Germinal center (tissue), 1 donor: ENCODE results near the gene SLC22A12.
"Not testable (repeated sequence)": the region's sequence is repeated elsewhere in the genome, so short reads cannot be mapped to it uniquely, and the experiment has no call there.

Experiments
- DNase-seq: peaks from one replicate; pipeline ENCODE4 v3.0.0; 2012; ENCODE audit warnings: mixed read lengths, low spot score

SLC22A12 gene

GRCh38 chr11:64590763-64591221 lies at the start of gene SLC22A12:
SLC22A12 (plus strand) TSS chr11:64591220; CDS start chr11:64591557, 337 bp downstream.
- DNase-seq = no peak

- DNase-seq = no peak
These were observed 48.6 kb upstream of the SLC22A12 start for GRCh38 chr11:64542172-64543125.

- no peak for DNase-seq
These were observed 47.2 kb upstream of the SLC22A12 start for GRCh38 chr11:64543818-64544217.

- DNase-seq = no peak
These were observed 46.3 kb upstream of the SLC22A12 start for GRCh38 chr11:64544616-64545296.

GRCh38 chr11:64545619-64546018 lies 45.4 kb upstream of the SLC22A12 start:
- DNase-seq = no peak

- no peak for DNase-seq
These were observed 44.8 kb upstream of the SLC22A12 start for GRCh38 chr11:64546176-64546575.

GRCh38 chr11:64546600-64546999 lies 44.4 kb upstream of the SLC22A12 start:
- no peak for DNase-seq

- DNase-seq = no peak
These were observed 41.1 kb upstream of the SLC22A12 start for GRCh38 chr11:64549969-64550368.

- peak; percentile 62 for DNase-seq
These were observed 37.3 kb upstream of the SLC22A12 start for GRCh38 chr11:64553554-64554201.

GRCh38 chr11:64556044-64556720 lies 34.8 kb upstream of the SLC22A12 start:
- no peak for DNase-seq

- DNase-seq = no peak
These were observed 34.2 kb upstream of the SLC22A12 start for GRCh38 chr11:64556721-64557250.

- no peak for DNase-seq
These were observed 32.8 kb upstream of the SLC22A12 start for GRCh38 chr11:64558065-64558745.

GRCh38 chr11:64558869-64559268 lies 32.2 kb upstream of the SLC22A12 start:
- DNase-seq = no peak

GRCh38 chr11:64559351-64560138 lies 31.5 kb upstream of the SLC22A12 start:
- no peak for DNase-seq

- DNase-seq = no peak
These were observed 30.8 kb upstream of the SLC22A12 start for GRCh38 chr11:64560139-64560771.

GRCh38 chr11:64560941-64561340 lies 30.1 kb upstream of the SLC22A12 start:
- DNase-seq = no peak

GRCh38 chr11:64561429-64561828 lies 29.6 kb upstream of the SLC22A12 start:
- not testable (repeated sequence) for DNase-seq

- no peak for DNase-seq
These were observed 28.9 kb upstream of the SLC22A12 start for GRCh38 chr11:64561984-64562722.
